Midbrain (tissue), 1 donor: ENCODE data around the gene YRDC.
A peak's percentile ranks its signal among the peaks of the same experiment; 100 is the strongest.

Source experiments
- DNase-seq: peaks from one replicate; lab custom pipeline; 2025; lab: John Stamatoyannopoulos, UW

Gene YRDC

DNA sequence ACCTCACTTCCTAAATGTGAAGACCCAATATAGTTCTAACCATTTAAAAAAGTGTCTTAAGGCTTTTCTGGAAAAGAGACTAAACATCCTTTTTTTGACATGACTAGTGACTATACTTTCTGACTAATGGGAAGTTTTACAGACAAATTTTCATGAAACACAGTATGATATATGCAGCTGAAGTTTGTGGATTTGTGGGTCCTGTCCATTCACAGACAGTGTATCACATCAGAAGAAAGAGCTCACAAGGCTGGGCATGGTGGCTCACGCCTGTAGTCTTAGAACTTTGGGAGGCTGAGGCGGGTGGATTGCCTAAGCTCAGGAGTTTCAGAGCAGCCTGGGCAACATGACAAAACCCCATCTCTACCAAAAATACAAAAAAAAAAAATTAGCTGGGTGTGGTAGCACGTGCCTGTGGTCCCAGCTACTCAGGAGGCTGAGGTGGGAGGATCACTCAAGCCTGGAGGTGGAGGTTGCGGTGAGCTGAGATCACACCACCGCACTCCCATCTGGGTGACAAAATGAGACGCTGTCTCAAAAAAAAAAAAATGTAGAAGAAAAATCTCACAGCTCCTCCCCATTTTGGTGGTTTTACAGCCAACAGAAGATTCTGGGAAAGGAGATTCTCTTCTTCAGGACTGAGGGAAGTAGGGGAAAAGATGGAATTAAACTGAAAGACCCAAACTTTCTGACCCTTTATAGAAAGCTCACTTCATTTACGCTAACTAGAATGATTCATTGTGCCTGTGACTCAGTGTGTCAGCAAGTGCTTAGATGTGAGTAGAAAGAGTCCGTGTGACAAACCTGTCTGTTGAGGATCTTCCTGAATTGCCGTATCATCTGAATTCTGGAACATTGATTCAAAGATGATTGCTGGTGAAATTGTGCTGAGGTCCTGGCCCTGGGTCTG is 15.2 kb upstream of the YRDC start:
- no peak for DNase-seq

DNA sequence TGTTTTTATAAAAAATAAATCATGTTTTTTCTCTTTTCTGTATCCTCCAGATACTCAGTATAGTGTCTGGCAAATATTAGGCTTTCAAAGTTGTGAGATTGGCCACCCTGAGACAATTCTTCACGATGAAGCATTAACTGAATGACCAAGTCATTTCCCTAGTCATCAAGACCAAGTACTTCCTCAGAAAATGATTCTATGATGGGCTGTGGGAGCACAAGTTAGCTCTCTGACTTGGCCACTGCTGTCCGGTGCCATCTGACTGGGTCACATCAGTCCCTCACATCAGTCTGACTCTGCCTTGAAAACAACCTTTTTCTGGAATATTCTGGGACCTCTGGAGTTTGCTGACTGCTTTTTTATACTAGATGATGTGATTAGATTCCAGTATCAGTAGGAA is 13.5 kb upstream of the YRDC start:
- no peak for DNase-seq

- peak; percentile 76 for DNase-seq
Measured at GRCh38 chr1:37817481-37817880, 9.5 kb upstream of the YRDC start.

GRCh38 chr1:37814252-37814651 is 6.2 kb upstream of the YRDC start:
- DNase-seq, result peak; percentile 36

- no peak for DNase-seq
Measured at GRCh38 chr1:37813529-37814145, 5.6 kb upstream of the YRDC start.

DNA sequence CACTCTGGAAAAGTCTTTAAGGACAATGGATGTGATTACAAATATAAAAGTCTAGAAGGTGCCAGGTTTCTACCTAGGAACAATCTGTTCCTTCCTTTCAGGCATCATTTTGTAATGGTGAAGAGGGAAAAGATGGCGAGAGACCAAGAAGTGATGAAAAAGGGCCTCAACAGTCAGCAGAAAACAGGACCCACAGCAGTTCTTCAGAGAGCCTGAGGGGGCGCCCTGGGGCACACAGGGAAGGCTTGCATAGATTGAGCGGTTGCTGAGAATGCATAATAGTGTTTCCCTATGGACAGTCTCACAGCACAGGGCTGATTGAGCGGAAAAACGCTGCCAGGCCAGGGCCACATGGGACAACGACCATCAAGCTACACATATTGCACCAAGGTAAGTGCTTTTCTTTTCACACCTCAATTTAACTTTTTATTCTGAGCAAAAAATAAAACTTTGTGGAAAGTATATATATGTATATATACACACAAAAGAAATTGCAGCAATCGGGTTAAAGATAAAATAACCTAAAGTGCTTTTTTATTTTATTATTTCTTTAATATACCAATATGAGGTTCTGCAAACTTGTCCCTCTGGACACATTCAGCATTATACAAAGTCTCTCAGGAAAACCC is 3.1 kb upstream of the YRDC start:
- DNase-seq, result peak; percentile 78

DNA sequence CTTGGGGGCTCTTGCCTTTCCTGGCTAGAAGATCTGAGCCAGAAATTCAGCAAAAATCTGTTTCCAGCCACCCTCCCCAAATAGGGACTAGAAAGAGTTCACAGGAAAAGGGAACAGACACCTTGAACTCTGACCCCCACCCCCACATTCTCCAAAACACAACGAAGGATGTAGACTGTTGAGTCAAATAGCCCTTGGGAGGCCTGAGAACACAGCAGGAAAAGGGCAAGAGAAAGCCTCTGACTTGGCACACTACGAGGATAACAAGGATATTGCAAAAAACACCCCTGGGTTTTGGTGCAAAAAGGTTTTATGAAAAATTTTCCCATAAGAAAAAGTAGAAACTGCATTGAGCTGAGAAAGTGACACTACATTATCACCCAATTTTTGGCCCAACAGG is 1.9 kb upstream of the YRDC start:
- DNase-seq, result no peak

- peak; percentile 92 for DNase-seq
Measured at GRCh38 chr1:37808369-37809319, 636 bp upstream of the YRDC start.

- no peak for DNase-seq
Measured at GRCh38 chr1:37807220-37807554, 821 bp downstream of the YRDC start.

DNA sequence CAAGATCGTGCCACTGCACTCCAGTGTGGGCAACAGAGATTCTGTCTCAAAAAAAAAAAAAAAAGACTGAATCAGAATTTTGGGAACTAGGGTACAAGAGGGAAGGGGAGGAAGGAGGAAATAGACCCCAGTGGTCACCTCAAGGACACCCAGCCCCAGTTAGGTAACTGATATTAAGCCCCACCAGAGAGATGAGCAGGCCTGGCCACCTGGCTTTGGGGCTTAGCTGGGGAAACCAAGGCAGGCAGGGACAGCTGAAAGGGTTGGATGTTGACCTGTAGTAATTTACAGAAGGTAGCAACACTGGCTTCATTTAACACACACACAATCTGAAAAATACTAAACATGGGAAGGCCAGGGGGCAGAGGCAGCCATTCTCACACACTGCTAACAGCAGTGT is 5.6 kb downstream of the YRDC start:
- no peak for DNase-seq

- DNase-seq, result no peak
Measured at GRCh38 chr1:37797750-37798345, 10.2 kb downstream of the YRDC start.

DNA sequence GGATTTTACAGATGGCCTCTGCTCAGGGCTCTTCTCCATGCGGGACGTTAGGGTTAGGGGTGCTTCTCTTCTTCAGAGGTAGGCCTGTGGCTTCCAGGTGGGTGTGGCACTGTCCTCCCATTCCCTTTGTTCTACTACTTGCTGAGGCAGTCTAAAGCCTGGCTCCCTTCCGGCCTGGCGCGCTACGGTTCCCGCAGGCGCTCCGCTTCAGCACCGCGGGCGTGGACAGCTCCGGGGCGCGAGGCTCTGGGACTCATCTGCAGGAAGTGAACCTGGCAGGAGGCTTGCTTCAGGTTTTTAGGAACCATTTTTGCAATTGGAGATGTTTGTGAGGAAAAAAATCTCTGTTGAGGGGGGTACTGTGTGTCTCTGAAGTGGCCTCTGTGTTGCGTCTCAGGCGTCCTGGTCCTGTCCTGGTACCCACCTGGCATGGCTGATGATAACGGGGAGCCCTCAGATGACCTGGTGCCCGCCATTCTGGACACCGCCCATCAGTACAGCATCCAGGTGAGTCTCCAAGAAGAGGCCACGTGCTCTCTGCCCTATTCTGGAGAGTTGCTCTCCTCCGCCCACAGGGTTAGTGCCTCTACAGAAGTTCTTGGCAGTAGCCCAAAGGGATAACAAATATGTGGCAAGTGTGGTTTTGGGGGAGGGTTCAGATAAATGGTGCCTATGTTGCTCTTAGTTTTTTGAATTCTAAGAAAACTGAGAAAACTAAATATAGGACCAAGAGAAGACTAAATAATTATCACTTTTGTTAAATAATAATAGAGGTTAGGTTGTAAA is 12.5 kb downstream of the YRDC start:
- DNase-seq, result peak; percentile 46

GRCh38 chr1:37794372-37795339 is 13.4 kb downstream of the YRDC start:
- no peak for DNase-seq

DNA sequence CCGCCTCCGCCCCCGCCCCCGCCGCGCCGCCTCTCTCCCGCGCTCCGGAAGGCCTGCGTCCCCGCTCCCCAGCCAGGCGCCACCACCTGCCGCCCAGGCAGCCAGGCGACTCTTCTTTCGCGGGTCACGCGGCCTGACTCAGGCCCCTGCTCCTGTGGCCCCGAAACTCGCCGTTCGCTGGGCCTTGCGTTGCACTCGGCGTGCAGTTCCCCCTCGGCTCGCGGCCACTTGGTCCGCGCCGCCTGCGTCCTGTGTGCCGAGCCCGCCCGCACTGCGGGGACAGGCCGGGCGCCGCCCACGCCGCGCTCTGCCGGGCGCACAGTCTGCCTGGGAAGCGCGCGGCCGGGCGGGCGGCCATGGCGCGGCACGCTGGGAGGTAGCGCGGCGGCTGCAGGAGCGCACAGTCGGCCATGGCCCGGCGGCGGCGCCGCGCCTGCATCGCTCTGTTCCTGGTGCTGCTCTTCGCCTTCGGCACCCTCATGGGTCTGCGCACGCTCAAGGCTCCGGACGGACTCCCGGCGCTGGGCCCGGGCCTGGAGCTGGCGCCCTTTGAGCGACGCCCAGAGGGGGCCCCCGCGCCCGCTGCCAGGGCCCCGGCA is 14.1 kb downstream of the YRDC start, which contains the start of gene MANEAL:
MANEAL (plus strand) TSS at position 75 of the 599 bp plus-strand sequence; CDS start at position 411, 336 bp downstream.
- peak; percentile 61 for DNase-seq

DNA sequence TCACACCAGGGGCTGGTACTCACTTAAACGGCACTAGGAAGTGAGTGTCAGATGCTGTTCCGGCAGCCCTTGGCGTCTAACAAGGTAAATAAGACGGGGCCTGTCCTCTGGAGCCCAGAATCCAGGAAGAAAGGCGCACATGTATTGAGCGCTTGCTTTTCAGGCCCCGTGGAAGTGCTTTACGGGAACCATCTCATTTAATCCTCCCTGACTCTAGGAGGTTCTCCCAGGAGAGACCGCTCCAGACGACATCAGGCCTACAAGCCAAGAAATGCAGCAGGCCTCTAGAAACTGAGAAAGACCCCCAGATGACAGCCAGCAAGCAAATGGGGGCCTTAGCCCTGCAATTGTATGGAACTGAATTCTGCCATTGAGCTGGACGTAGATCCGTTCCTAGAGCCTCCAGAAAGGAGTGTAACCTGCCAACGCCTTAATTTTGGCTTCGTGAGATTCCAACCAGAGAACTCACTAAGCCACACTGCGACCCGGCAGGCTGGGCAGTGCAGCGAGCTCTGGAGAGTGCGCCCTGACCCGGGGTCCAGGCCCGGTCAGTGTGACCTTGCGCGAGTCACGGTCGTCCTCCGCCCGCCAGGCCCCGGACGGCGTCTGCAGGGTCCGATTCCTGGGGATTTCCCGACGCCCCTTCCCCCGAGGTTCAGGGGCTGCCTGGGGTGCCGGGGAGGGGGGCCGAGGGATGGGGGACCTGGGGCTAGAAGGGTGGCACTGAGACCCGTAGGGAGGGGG is 14.9 kb downstream of the YRDC start:
- no peak for DNase-seq

DNA sequence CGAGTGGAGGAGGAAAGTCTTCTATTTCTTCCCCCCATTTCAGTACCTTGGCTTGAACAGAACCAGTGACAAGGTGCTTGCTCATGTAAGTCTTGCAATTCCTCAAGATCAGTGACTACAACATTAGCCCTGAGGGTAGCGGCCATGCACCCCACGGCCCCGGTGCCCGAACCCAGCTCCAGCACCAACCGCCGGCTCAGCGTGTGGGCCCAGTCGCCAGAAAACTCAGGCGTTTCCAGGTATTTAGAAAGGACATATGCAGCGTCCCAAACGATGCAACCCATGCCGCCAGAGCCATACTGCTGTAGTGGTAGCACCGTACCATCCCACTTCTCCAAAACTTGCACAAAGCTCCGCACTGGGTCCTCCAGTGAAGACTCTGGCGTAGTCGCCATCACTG is 25.5 kb downstream of the YRDC start:
- no peak for DNase-seq

DNA sequence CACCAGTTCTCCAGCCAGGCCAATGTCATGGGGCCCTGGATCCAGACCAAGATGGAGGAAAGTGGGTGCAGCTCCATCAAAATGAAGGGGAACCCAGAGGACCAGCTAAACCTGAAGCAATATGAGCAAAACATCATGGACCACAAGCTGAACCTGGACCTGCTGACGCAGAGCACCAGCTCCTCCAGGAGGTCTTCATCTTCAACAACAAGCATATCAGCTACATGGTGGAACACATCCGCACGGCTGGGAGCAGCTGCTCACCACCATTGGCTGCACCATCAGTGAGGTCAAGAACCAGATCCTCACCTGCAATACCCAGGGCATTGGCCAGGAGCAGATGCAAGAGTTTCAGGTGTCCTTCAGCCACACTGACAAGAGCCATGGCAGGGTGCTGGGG is 29.4 kb downstream of the YRDC start:
- DNase-seq, result no peak

- no peak for DNase-seq
Measured at GRCh38 chr1:37776946-37777516, 31.0 kb downstream of the YRDC start.
